Fibroblast of lung (primary cell): Measurements from ENCODE around the gene OR14C36. TPM values are rescaled to one million over a fixed set of nuclear protein-coding genes. Genes with fewer than 3 reads are reported as not detected.

Experiments used
- DNase-seq, 2 donors: peaks; one replicate each; pipeline versions ENCODE4 v3.0.0 to v3.0.0-alpha.2; 2010; ENCODE audit warnings: low read depth in 2 of 2
- H2AFZ ChIP-seq: 2 replicates; pipeline ENCODE4 v1.5.1; 2012; ENCODE audit warnings: low read length, control low read depth, inconsistent platforms
- H3K27ac ChIP-seq: 2 replicates; pipeline ENCODE4 v1.5.1; 2011; ENCODE audit warnings: low read length, control low read depth; ENCODE audit not compliant: insufficient read depth
- H3K27me3 ChIP-seq: 2 replicates; pipeline ENCODE4 v1.5.1; 2011; ENCODE audit warnings: mild to moderate bottlenecking, low read length; ENCODE audit not compliant: control insufficient read depth, insufficient read depth
- H3K36me3 ChIP-seq: 2 replicates; pipeline ENCODE4 v1.5.1; 2011; ENCODE audit warnings: low read length; ENCODE audit not compliant: control insufficient read depth, insufficient read depth
- H3K4me1 ChIP-seq: 2 replicates; pipeline ENCODE4 v1.5.1; 2011; ENCODE audit warnings: low read length; ENCODE audit not compliant: control insufficient read depth, insufficient read depth; ENCODE audit errors: extremely low read depth
- H3K4me2 ChIP-seq: 2 replicates; pipeline ENCODE4 v1.5.1; 2011; ENCODE audit warnings: low read length, control low read depth; ENCODE audit not compliant: insufficient read depth; ENCODE audit errors: extremely low read depth
- H3K4me3 ChIP-seq, 4 experiments: fragments of 200-600 bp in 1 of 4; sonication (generic) in 1 of 4; replicated peaks in 1 of 4; 2 replicates each; pipeline ENCODE4 v1.5.1; 2011 to 2016; ENCODE audit warnings: low read length in 4 of 4, low read depth in 3 of 4, mild to moderate bottlenecking in 3 of 4, control low read depth in 2 of 4, inconsistent platforms in 1 of 4, mixed read lengths in 1 of 4; ENCODE audit not compliant: insufficient read depth in 1 of 4; ENCODE audit errors: control extremely low read depth in 1 of 4
- H3K79me2 ChIP-seq: 2 replicates; pipeline ENCODE4 v1.5.1; 2012; ENCODE audit warnings: mild to moderate bottlenecking, low read length, inconsistent platforms; ENCODE audit not compliant: control insufficient read depth, insufficient read depth
- H3K9ac ChIP-seq: 2 replicates; pipeline ENCODE4 v1.5.1; 2011; ENCODE audit warnings: mild to moderate bottlenecking, low read length, control low read depth; ENCODE audit not compliant: insufficient read depth
- H3K9me3 ChIP-seq: 2 replicates; pipeline ENCODE4 v1.5.1; 2012; ENCODE audit warnings: low read depth, low read length; ENCODE audit not compliant: control insufficient read depth, insufficient read depth
- H4K20me1 ChIP-seq: 2 replicates; pipeline ENCODE4 v1.5.1; 2011; ENCODE audit warnings: low read length; ENCODE audit not compliant: control insufficient read depth, insufficient read depth; ENCODE audit errors: extremely low read depth
- EZH2 ChIP-seq: IDR thresholded peaks from 2 replicates; pipeline ENCODE4 v1.5.1; 2012; ENCODE audit warnings: low read length, control low read depth, mild to moderate bottlenecking; ENCODE audit errors: missing control alignments
- polyA plus RNA-seq, 2 donors: library from polyadenylated mRNA; depleted of rRNA in 1 of 2; stranded (reverse) in 1 of 2; unstranded in 1 of 2; fragments of >200 nt; gene quantifications; 2 replicates each; pipeline ENCODE4 v1.2.1, GENCODE V29; 2011 to 2012; ENCODE audit warnings: missing spikeins in 1 of 2
- total RNA-seq: library from RNA; depleted of rRNA; stranded (reverse); fragments of >200 nt; gene quantifications from 2 replicates; pipeline ENCODE4 v1.2.1, GENCODE V29; 2014
- TF ChIP-seq, protein P1 (sequence below), 2 donors: IDR thresholded peaks in 1 of 2; conservative IDR thresholded peaks in 1 of 2; 1 replicate in 1 of 2; 2 replicates in 1 of 2; pipeline ENCODE4 v1.5.1; 2011 to 2012; ENCODE audit warnings: low read length in 2 of 2, control low read depth in 1 of 2, inconsistent platforms in 1 of 2, low read depth in 1 of 2, mild to moderate bottlenecking in 1 of 2

OR14C36 gene
- total and polyA plus RNA-seq, 2 donors (not counting 1 experiment from before 2014, with no cell fraction given) = not detected

DNA sequence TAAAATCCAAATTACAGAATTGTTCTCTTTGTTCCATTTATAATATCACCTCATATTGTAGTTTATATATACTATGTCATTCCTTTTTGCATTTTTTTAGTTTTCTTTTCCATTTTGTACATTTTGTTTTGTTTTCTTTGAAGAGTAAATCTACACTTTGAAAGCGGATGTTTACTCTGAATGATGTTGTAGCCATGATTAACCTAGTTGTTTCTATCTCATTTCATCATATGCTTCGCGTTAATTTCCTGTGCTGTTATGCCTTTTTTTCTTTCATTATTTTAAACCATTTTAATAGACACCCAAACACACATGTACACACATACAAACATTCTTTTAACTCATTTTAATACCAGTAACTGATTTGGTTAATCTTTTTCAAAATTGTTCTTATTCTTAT lies 32.3 kb downstream of the OR14C36 start:
- no peaks in the 10 kb centered on the region for H3K79me2 ChIP-seq
- H3K4me2 ChIP-seq = no peak overlapping the region
- TF ChIP-seq EZH2 = no peak
- TF ChIP-seq, protein P1, sequence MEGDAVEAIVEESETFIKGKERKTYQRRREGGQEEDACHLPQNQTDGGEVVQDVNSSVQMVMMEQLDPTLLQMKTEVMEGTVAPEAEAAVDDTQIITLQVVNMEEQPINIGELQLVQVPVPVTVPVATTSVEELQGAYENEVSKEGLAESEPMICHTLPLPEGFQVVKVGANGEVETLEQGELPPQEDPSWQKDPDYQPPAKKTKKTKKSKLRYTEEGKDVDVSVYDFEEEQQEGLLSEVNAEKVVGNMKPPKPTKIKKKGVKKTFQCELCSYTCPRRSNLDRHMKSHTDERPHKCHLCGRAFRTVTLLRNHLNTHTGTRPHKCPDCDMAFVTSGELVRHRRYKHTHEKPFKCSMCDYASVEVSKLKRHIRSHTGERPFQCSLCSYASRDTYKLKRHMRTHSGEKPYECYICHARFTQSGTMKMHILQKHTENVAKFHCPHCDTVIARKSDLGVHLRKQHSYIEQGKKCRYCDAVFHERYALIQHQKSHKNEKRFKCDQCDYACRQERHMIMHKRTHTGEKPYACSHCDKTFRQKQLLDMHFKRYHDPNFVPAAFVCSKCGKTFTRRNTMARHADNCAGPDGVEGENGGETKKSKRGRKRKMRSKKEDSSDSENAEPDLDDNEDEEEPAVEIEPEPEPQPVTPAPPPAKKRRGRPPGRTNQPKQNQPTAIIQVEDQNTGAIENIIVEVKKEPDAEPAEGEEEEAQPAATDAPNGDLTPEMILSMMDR (conservative IDR thresholded peaks at IDR 0.05 in 1 of 2, IDR thresholded peaks at IDR 0.05 in 1 of 2; ENCODE audit: low read depth in 1 of 2, low read length in 2 of 2) = no peak
- no peak overlapping the region for H2AFZ ChIP-seq
- no peak overlapping the region for H3K4me3 ChIP-seq
- no peaks in the 10 kb centered on the region for H3K4me1 ChIP-seq
- H4K20me1 ChIP-seq = no peaks in the 10 kb centered on the region
- DNase-seq = no peak
- H3K9me3 ChIP-seq = no peaks in the 10 kb centered on the region
- H3K27me3 ChIP-seq = no peaks in the 10 kb centered on the region
- no peaks in the 10 kb centered on the region for H3K36me3 ChIP-seq
- no peak overlapping the region for H3K9ac ChIP-seq
- H3K27ac ChIP-seq = no peak overlapping the region

DNA sequence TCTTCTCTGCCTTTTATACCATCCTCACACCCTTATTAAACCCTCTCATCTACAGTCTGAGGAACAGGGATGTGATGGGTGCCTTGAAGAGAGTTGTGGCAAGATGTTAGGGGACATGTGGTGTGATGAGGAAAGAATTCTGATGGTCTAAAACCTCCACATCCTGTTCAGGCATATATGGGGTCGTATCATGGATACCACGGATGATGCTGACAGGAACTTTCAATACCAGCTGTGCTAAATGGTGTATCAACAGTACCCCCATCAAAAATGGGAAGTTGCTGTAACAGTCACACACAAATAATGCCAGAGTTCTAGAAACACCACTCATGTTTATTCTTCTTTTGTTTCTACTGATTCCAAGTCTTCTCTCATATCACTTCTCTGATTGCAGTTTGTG lies 39.9 kb downstream of the OR14C36 start:
- Histone ChIP-seq H3K9me3 (no peaks in the 10 kb centered on the region), H3K4me1 (no peaks in the 10 kb centered on the region), H3K27me3 (no peaks in the 10 kb centered on the region), H3K27ac (no peak overlapping the region), H3K4me2 (no peak overlapping the region), H3K36me3 (no peaks in the 10 kb centered on the region), H3K4me3 (no peak overlapping the region), H3K9ac (no peak overlapping the region), H3K79me2 (no peaks in the 10 kb centered on the region), H4K20me1 (no peaks in the 10 kb centered on the region), H2AFZ (no peak overlapping the region)
- no peak for TF ChIP-seq EZH2
- TF ChIP-seq, protein P1 (conservative IDR thresholded peaks at IDR 0.05 in 1 of 2, IDR thresholded peaks at IDR 0.05 in 1 of 2; ENCODE audit: low read depth in 1 of 2, low read length in 2 of 2) = no peak
- no peak for DNase-seq

GRCh38 chr1:248393050-248393449 lies 44.5 kb downstream of the OR14C36 start:
- no peak overlapping the region for H3K4me2 ChIP-seq
- H3K79me2 ChIP-seq = no peaks in the 10 kb centered on the region

More at GRCh38 chr1:248393050-248393449, 44.5 kb downstream of the OR14C36 start:
- Histone ChIP-seq H3K9me3 (no peaks in the 10 kb centered on the region), H3K27me3 (no peaks in the 10 kb centered on the region), H3K4me1 (no peaks in the 10 kb centered on the region), H3K9ac (no peak overlapping the region), H3K36me3 (no peaks in the 10 kb centered on the region), H2AFZ (no peak overlapping the region), H4K20me1 (no peaks in the 10 kb centered on the region), H3K4me3 (no peak overlapping the region), H3K27ac (no peak overlapping the region)
- DNase-seq = no peak
- TF ChIP-seq, protein P1 (conservative IDR thresholded peaks at IDR 0.05 in 1 of 2, IDR thresholded peaks at IDR 0.05 in 1 of 2; ENCODE audit: low read depth in 1 of 2, low read length in 2 of 2) = no peak
- TF ChIP-seq EZH2 = no peak

Other genes starting within 250 kb of the OR14C36 start
- not detected in 2 replicates for gene OR2M5, start 203.6 kb upstream of the OR14C36 start, total RNA-seq
- not detected in 2 replicates for gene OR2M5, start 203.6 kb upstream of the OR14C36 start, polyA plus RNA-seq
- gene OR2M2, start 174.0 kb upstream of the OR14C36 start, total RNA-seq = not detected in 2 replicates
- not detected in 2 replicates for gene OR2M2, start 174.0 kb upstream of the OR14C36 start, polyA plus RNA-seq
- gene OR2M3, start 151.5 kb upstream of the OR14C36 start, total RNA-seq = under 0.01 TPM in 1 of 2 replicates, not detected in the other
- gene OR2M3, start 151.5 kb upstream of the OR14C36 start, polyA plus RNA-seq = 0.02 TPM in 1 of 2 replicates, not detected in the other
- gene OR2M4, start 117.4 kb upstream of the OR14C36 start, total RNA-seq = under 0.01 TPM in 1 of 2 replicates, not detected in the other
- 0.05 TPM in 1 of 2 replicates, not detected in the other for gene OR2M4, start 117.4 kb upstream of the OR14C36 start, polyA plus RNA-seq
- not detected in 2 replicates for gene OR2T33, start 70.8 kb upstream of the OR14C36 start, total RNA-seq
- not detected in 2 replicates for gene OR2T33, start 70.8 kb upstream of the OR14C36 start, polyA plus RNA-seq
- gene OR2T12, start 45.4 kb upstream of the OR14C36 start, total RNA-seq = not detected in 2 replicates
- gene OR2T12, start 45.4 kb upstream of the OR14C36 start, polyA plus RNA-seq = not detected in 2 replicates
- gene OR2M7, start 24.2 kb upstream of the OR14C36 start, total RNA-seq = not detected in 2 replicates
- gene OR2M7, start 24.2 kb upstream of the OR14C36 start, polyA plus RNA-seq = not detected in 2 replicates
- gene OR2T4, start 12.9 kb downstream of the OR14C36 start, total RNA-seq = not detected in 2 replicates
- not detected in 2 replicates for gene OR2T4, start 12.9 kb downstream of the OR14C36 start, polyA plus RNA-seq
- not detected in 2 replicates for gene OR2T6, start 27.0 kb downstream of the OR14C36 start, total RNA-seq
- not detected in 2 replicates for gene OR2T6, start 27.0 kb downstream of the OR14C36 start, polyA plus RNA-seq
- not detected in 2 replicates for gene OR2T1, start 54.3 kb downstream of the OR14C36 start, total RNA-seq
- gene OR2T1, start 54.3 kb downstream of the OR14C36 start, polyA plus RNA-seq = not detected in 2 replicates
- not detected in 2 replicates for gene OR2T2, start 96.9 kb downstream of the OR14C36 start, total RNA-seq
- gene OR2T2, start 96.9 kb downstream of the OR14C36 start, polyA plus RNA-seq = not detected in 2 replicates
- not detected in 2 replicates for gene OR2T3, start 124.6 kb downstream of the OR14C36 start, total RNA-seq
- not detected in 2 replicates for gene OR2T3, start 124.6 kb downstream of the OR14C36 start, polyA plus RNA-seq
- not detected in 2 replicates for gene OR2T5, start 139.8 kb downstream of the OR14C36 start, total RNA-seq
- not detected in 2 replicates for gene OR2T5, start 139.8 kb downstream of the OR14C36 start, polyA plus RNA-seq
- gene OR2G6, start 159.3 kb downstream of the OR14C36 start, total RNA-seq = not detected in 2 replicates
- not detected in 2 replicates for gene OR2G6, start 159.3 kb downstream of the OR14C36 start, polyA plus RNA-seq
- gene OR2T29, start 214.0 kb downstream of the OR14C36 start, total RNA-seq = not detected in 2 replicates
- gene OR2T29, start 214.0 kb downstream of the OR14C36 start, polyA plus RNA-seq = not detected in 2 replicates
- gene OR2T34, start 226.0 kb downstream of the OR14C36 start, total RNA-seq = not detected in 2 replicates
- not detected in 2 replicates for gene OR2T34, start 226.0 kb downstream of the OR14C36 start, polyA plus RNA-seq
- not detected in 2 replicates for gene OR2T10, start 248.9 kb downstream of the OR14C36 start, total RNA-seq
- gene OR2T10, start 248.9 kb downstream of the OR14C36 start, polyA plus RNA-seq = not detected in 2 replicates